Measurements from ENCODE around the gene FCAMR. TPM values are rescaled to one million over a fixed set of nuclear protein-coding genes. Genes with fewer than 3 reads are reported as not detected.

FCAMR gene, protein sequence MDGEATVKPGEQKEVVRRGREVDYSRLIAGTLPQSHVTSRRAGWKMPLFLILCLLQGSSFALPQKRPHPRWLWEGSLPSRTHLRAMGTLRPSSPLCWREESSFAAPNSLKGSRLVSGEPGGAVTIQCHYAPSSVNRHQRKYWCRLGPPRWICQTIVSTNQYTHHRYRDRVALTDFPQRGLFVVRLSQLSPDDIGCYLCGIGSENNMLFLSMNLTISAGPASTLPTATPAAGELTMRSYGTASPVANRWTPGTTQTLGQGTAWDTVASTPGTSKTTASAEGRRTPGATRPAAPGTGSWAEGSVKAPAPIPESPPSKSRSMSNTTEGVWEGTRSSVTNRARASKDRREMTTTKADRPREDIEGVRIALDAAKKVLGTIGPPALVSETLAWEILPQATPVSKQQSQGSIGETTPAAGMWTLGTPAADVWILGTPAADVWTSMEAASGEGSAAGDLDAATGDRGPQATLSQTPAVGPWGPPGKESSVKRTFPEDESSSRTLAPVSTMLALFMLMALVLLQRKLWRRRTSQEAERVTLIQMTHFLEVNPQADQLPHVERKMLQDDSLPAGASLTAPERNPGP
- total RNA-seq (not detected in 2 replicates), polyA plus RNA-seq (not detected in 2 replicates), polyA minus RNA-seq (not detected in 2 replicates), Bru-seq, nascent RNA (not detected), BruChase-seq, experiment 1, labeled RNA remaining after a 6-hour chase (not detected), BruChase-seq, experiment 2, labeled RNA remaining after a 2-hour chase (not detected)
- not detected in 2 replicates for polyA plus RNA-seq (2011; cell fraction: cytosol; rRNA removed)
- not detected in 2 replicates for polyA plus RNA-seq (2011; cell fraction: nucleus; rRNA removed)
- polyA plus RNA-seq (2012) = not detected in 2 replicates
- not detected for polyA minus RNA-seq (2011; cell fraction: cytosol; rRNA and poly(A)+ RNA removed)
- polyA minus RNA-seq (2011; cell fraction: nucleus; rRNA and poly(A)+ RNA removed) = not detected in 2 replicates
- long read RNA-seq = 0 reads

DNA sequence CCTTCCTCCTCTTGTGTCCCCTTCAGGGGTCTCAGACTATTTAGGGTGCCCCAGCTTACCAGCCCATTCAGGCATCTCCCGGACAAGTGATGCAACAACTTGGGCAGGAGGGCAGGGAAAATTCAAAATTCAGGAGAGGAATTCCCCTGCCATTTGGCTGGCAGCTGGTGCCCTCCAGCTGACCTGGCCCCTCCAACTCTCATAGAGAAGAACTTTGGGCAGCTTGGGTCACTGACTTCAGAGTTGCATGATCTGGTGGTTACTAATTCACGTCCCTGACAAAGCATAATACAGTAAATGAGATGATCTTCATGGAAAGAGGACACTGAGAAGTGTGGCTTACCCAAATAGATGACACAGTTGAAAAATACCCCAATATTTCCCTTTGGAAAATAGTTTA is at the start of gene FCAMR:
Gene FCAMR (minus strand): TSS at position 15 of the 400 bp plus-strand sequence. CDS start 335 bp downstream, outside the sequence.
- Histone ChIP-seq H4K20me1 (replicated peaks; ENCODE audit: control insufficient read depth, extremely low read depth, insufficient read depth, low read length) (no peaks in the 10 kb centered on the region), H3K79me2 (ENCODE audit: control insufficient read depth, insufficient read depth, low read length) (no peaks in the 10 kb centered on the region), H3K9ac (replicated peaks; ENCODE audit: extremely low read depth, insufficient read depth, low read length) (no peak within 1 kb of the TSS), H3K9me3 (replicated peaks; ENCODE audit: control insufficient read depth, insufficient read depth, low read length) (no peaks in the 10 kb centered on the region), H3K4me1 (ENCODE audit: control insufficient read depth, extremely low read depth, insufficient read depth, low read length) (no peaks in the 10 kb centered on the region), H3K4me3 (replicated peaks in 1 of 3; ENCODE audit: insufficient read depth in 1 of 3, low read depth in 1 of 3, low read length in 3 of 3) (no peak within 1 kb of the TSS), H3K36me3 (ENCODE audit: control insufficient read depth in 2 of 2, extremely low read depth in 1 of 2, insufficient read depth in 2 of 2, low read length in 2 of 2) (no peaks in the 10 kb centered on the region), H2AFZ (ENCODE audit: low read depth, low read length) (no peak within 1 kb of the TSS), H3K27ac (ENCODE audit: insufficient read depth, low read depth, low read length) (no peak within 1 kb of the TSS), H3K4me2 (ENCODE audit: insufficient read depth, low read length) (no peak within 1 kb of the TSS), H3K27me3 (ENCODE audit: control insufficient read depth in 2 of 2, insufficient read depth in 2 of 2, low read length in 2 of 2) (peaks cover 2 to 10% of the 10 kb centered on the region in 2 experiments), H3K9me1 (replicated peaks; ENCODE audit: control insufficient read depth, extremely low read depth, insufficient read depth, low read length) (no peaks in the 10 kb centered on the region)
- FAIRE-seq (no peak), DNase-seq (ENCODE audit: low read depth, low spot score) (no peak)
- CTCF ChIA-PET = interaction anchor here (1.6 kb wide), 1 partner anchor 12 kb away, joined by 6 read pairs; no protein-coding TSS in a partner anchor
- dilution Hi-C loops (cut with MboI; ENCODE audit: extremely low pct_ligation_motif_present, low sequenced_read_pairs) = no loop called here
- intact Hi-C loops (cut with micrococcal nuclease) = no loop called here
- POLR2A ChIA-PET = no interaction called here
- TF ChIP-seq, protein P1, sequence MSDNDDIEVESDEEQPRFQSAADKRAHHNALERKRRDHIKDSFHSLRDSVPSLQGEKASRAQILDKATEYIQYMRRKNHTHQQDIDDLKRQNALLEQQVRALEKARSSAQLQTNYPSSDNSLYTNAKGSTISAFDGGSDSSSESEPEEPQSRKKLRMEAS (IDR thresholded peaks at IDR 0.05; ENCODE audit: insufficient read depth, insufficient read length) = no peak
- TF ChIP-seq EZH2 (IDR thresholded peaks at IDR 0.05; ENCODE audit: borderline replicate concordance, low read depth, low read length, severe bottlenecking) (no peak), MYC (IDR thresholded peaks at IDR 0.05; ENCODE audit: low read depth, low read length) (no peak)
- no TSS peak for BruUV-seq (replicated peaks)

DNA sequence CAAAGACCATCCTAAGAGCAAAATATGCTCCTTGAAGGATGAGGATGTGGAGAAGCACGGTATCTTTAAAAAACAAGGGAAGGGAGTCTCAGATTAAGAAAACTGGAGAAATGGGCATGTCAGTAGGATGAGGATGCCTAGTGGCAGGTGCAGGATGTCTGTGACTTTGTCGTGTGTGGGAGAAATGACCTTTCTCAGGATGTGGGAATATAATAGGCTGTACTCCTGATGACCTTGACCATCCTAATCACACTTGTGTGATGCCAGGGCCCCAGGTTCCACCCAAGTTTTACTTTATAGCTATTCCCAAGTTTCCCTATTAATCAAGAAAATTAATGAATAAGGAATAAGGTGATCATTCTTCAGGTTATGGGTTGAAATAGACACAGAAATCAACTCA is 49.4 kb upstream of the FCAMR start:
- H3K4me2 ChIP-seq (ENCODE audit: insufficient read depth, low read length) = no peak overlapping the region
- dilution Hi-C loops (cut with MboI; ENCODE audit: extremely low pct_ligation_motif_present, low sequenced_read_pairs) (no loop called here), intact Hi-C loops (cut with micrococcal nuclease) (no loop called here)
- DNase-seq (ENCODE audit: low read depth, low spot score) = no peak
- no TSS peak for BruUV-seq (replicated peaks)
- H3K79me2 ChIP-seq (ENCODE audit: control insufficient read depth, insufficient read depth, low read length) = no peaks in the 10 kb centered on the region
- no peak overlapping the region for H3K4me3 ChIP-seq (replicated peaks in 1 of 3; ENCODE audit: insufficient read depth in 1 of 3, low read depth in 1 of 3, low read length in 3 of 3)
- ChIA-PET CTCF (interaction anchor here (1.4 kb wide), 1 partner anchor 13 kb away, joined by 3 read pairs; the partner anchor contains the start of gene C1orf116), POLR2A (no interaction called here)
- H3K27ac ChIP-seq (ENCODE audit: insufficient read depth, low read depth, low read length) = no peak overlapping the region
- no peaks in the 10 kb centered on the region for H3K36me3 ChIP-seq (ENCODE audit: control insufficient read depth in 2 of 2, extremely low read depth in 1 of 2, insufficient read depth in 2 of 2, low read length in 2 of 2)
- H3K27me3 ChIP-seq (ENCODE audit: control insufficient read depth in 2 of 2, insufficient read depth in 2 of 2, low read length in 2 of 2) = peaks cover 0 to 5% of the 10 kb centered on the region in 2 experiments
- no peak overlapping the region for H3K9ac ChIP-seq (replicated peaks; ENCODE audit: extremely low read depth, insufficient read depth, low read length)
- TF ChIP-seq MYC (IDR thresholded peaks at IDR 0.05; ENCODE audit: low read depth, low read length) = no peak
- H3K9me3 ChIP-seq (replicated peaks; ENCODE audit: control insufficient read depth, insufficient read depth, low read length) = no peaks in the 10 kb centered on the region
- H2AFZ ChIP-seq (ENCODE audit: low read depth, low read length) = no peak overlapping the region
- H4K20me1 ChIP-seq (replicated peaks; ENCODE audit: control insufficient read depth, extremely low read depth, insufficient read depth, low read length) = no peaks in the 10 kb centered on the region
- no peaks in the 10 kb centered on the region for H3K9me1 ChIP-seq (replicated peaks; ENCODE audit: control insufficient read depth, extremely low read depth, insufficient read depth, low read length)
- no peaks in the 10 kb centered on the region for H3K4me1 ChIP-seq (ENCODE audit: control insufficient read depth, extremely low read depth, insufficient read depth, low read length)
- no peak for FAIRE-seq

Measured in endothelial cell of umbilical vein (primary cell).